COR-L47 (cell line): Measurements from ENCODE around the gene ST7.

Experiments
- DNase-seq: peaks from one replicate; lab custom pipeline; 2025; lab: John Stamatoyannopoulos, UW

Gene ST7

GRCh38 chr7:117067340-117067739 is 114.0 kb downstream of the ST7 start:
- DNase-seq, result no peak

- peak; percentile 58 for DNase-seq
Observed at GRCh38 chr7:117068511-117069145, 115.3 kb downstream of the ST7 start.

GRCh38 chr7:117069379-117069778 is 116.1 kb downstream of the ST7 start:
- no peak for DNase-seq

GRCh38 chr7:117071551-117071950 is 118.2 kb downstream of the ST7 start:
- no peak for DNase-seq

- peak; percentile 87 for DNase-seq
Observed at GRCh38 chr7:117072620-117073118, 119.4 kb downstream of the ST7 start.

- no peak for DNase-seq
Observed at GRCh38 chr7:117074378-117074777, 121.1 kb downstream of the ST7 start.

- DNase-seq, result no peak
Observed at GRCh38 chr7:117075934-117076333, 122.6 kb downstream of the ST7 start.

- DNase-seq, result no peak
Observed at GRCh38 chr7:117076426-117076943, 123.2 kb downstream of the ST7 start.

GRCh38 chr7:117077658-117078057 is 124.4 kb downstream of the ST7 start:
- DNase-seq, result peak; percentile 27

- no peak for DNase-seq
Observed at GRCh38 chr7:117082647-117083046, 129.3 kb downstream of the ST7 start.

GRCh38 chr7:117083648-117084047 is 130.3 kb downstream of the ST7 start:
- DNase-seq, result no peak

- DNase-seq, result no peak
Observed at GRCh38 chr7:117084286-117084685, 131.0 kb downstream of the ST7 start.

GRCh38 chr7:117085275-117085674 is 132.0 kb downstream of the ST7 start:
- no peak for DNase-seq

GRCh38 chr7:117085769-117086463 is 132.6 kb downstream of the ST7 start:
- no peak for DNase-seq

- DNase-seq, result no peak
Observed at GRCh38 chr7:117086788-117087187, 133.5 kb downstream of the ST7 start.

- DNase-seq, result no peak
Observed at GRCh38 chr7:117087639-117088396, 134.5 kb downstream of the ST7 start.

GRCh38 chr7:117088623-117089194 is 135.4 kb downstream of the ST7 start:
- DNase-seq, result no peak

- no peak for DNase-seq
Observed at GRCh38 chr7:117090791-117091190, 137.5 kb downstream of the ST7 start.

- DNase-seq, result no peak
Observed at GRCh38 chr7:117091721-117092120, 138.4 kb downstream of the ST7 start.

- no peak for DNase-seq
Observed at GRCh38 chr7:117092785-117093184, 139.5 kb downstream of the ST7 start.

GRCh38 chr7:117094457-117094856 is 141.2 kb downstream of the ST7 start:
- DNase-seq, result no peak

GRCh38 chr7:117095055-117095454 is 141.8 kb downstream of the ST7 start:
- DNase-seq, result no peak
